Diencephalon (tissue), 1 donor: ENCODE data around the gene CCDC59. TPM values are rescaled to one million over a fixed set of nuclear protein-coding genes. Genes with fewer than 3 reads are reported as not detected.

Experiments used
- total RNA-seq: library from RNA; depleted of rRNA; stranded (reverse); fragments of >200 nt; gene quantifications from one replicate; pipeline ENCODE4 v1.2.3, GENCODE V29; 2014

CCDC59 gene
- 33.9 TPM for total RNA-seq

GRCh38 chr12:82358200-82359114 is at the start of gene CCDC59, which contains the start of gene METTL25:
TSS of gene CCDC59 (minus strand) at chr12:82358387. CDS start at chr12:82358376, 11 bp downstream.
TSS of gene METTL25 (plus strand) at chr12:82358529. CDS start at chr12:82358566, 37 bp downstream.

Other genes with a start within 250 kb of the CCDC59 start
- 26.5 TPM for gene METTL25, start 142 bp upstream of the CCDC59 start, total RNA-seq